Caco-2 (cell line): ENCODE measurements around the gene PRXL2B. TPM values are rescaled to one million over a fixed set of nuclear protein-coding genes. Genes with fewer than 3 reads are reported as not detected.

Experiments used
- BruUV-seq: library from RNA; stranded (reverse); fragments of 400-500 nt; replicated peaks from 2 replicates; lab custom pipeline; 2021; lab: Mats Ljungman, UMichigan
- CTCF ChIA-PET: fragments of 300-600 bp; sonication (Branson Sonifier 250); formaldehyde crosslinking; loops from one replicate; lab custom pipeline; 2022; ENCODE audit warnings: antibody characterized with exemption; lab: Charles Lee
- POLR2A ChIA-PET: fragments of 300-600 bp; sonication (Branson Sonifier 250); formaldehyde crosslinking; loops from one replicate; lab custom pipeline; 2022; ENCODE audit warnings: antibody characterized with exemption; lab: Charles Lee
- DNase-seq, 2 experiments: peaks; one replicate each; pipeline versions ENCODE4 v3.0.0 to v3.0.0-alpha.2; 2020 to 2022
- H3K27me3 ChIP-seq: replicated peaks from 2 replicates; pipeline ENCODE4 v1.6.0; 2011; ENCODE audit warnings: low read length; ENCODE audit not compliant: control insufficient read depth, insufficient read depth
- H3K36me3 ChIP-seq: 2 replicates; pipeline ENCODE4 v1.5.1; 2011; ENCODE audit warnings: low read length; ENCODE audit not compliant: control insufficient read depth, insufficient read depth
- H3K4me1 ChIP-seq: fragments of 250-450 bp; sonication (Bioruptor Pico); 2 replicates; pipeline ENCODE4 v1.5.1; 2020; ENCODE audit warnings: mild to moderate bottlenecking
- H3K4me3 ChIP-seq: 2 replicates; pipeline ENCODE4 v1.5.1; 2011; ENCODE audit warnings: low read depth, mild to moderate bottlenecking, control low read depth, low read length
- H3K9me3 ChIP-seq: fragments of 250-450 bp; sonication (Bioruptor Pico); 2 replicates; pipeline ENCODE4 v1.5.1; 2020; ENCODE audit warnings: mild to moderate bottlenecking, moderate library complexity
- H3K27ac Mint-ChIP-seq: one replicate; pipeline ENCODE4 v1.8.0; 2022; ENCODE audit warnings: mixed read lengths; ENCODE audit not compliant: unreplicated experiment
- H3K27me3 Mint-ChIP-seq: one replicate; pipeline ENCODE4 v1.8.0; 2022; ENCODE audit warnings: mixed read lengths; ENCODE audit not compliant: insufficient read depth, unreplicated experiment
- H3K36me3 Mint-ChIP-seq: one replicate; pipeline ENCODE4 v1.8.0; 2022; ENCODE audit warnings: mild to moderate bottlenecking, mixed read lengths; ENCODE audit not compliant: insufficient read depth, unreplicated experiment
- H3K4me1 Mint-ChIP-seq: one replicate; pipeline ENCODE4 v1.8.0; 2022; ENCODE audit warnings: low read depth, mixed read lengths; ENCODE audit not compliant: unreplicated experiment
- H3K4me3 Mint-ChIP-seq: one replicate; pipeline ENCODE4 v1.8.0; 2022; ENCODE audit warnings: mild to moderate bottlenecking, moderate library complexity, mixed read lengths; ENCODE audit not compliant: unreplicated experiment
- H3K9me3 Mint-ChIP-seq: one replicate; pipeline ENCODE4 v1.8.0; 2022; ENCODE audit warnings: mixed read lengths; ENCODE audit not compliant: unreplicated experiment
- intact Hi-C: fragments of 100-400 bp; cut with micrococcal nuclease; formaldehyde crosslinking; loops from one replicate; pipeline ENCODE4 v1.10.0; 2022; ENCODE audit not compliant: unreplicated experiment
- total RNA-seq: library from RNA; stranded (reverse); gene quantifications from 2 replicates; pipeline ENCODE4 v1.2.3, GENCODE V29; 2022
- TF ChIP-seq, protein P1 (sequence below), 2 experiments: fragments of 200-600 bp in 1 of 2; IDR thresholded peaks; 1 replicate in 1 of 2; 2 replicates in 1 of 2; pipeline versions ENCODE4 v1.5.1 to v1.8.0; 2011 to 2022; ENCODE audit warnings: antibody characterized with exemption in 1 of 2, control low read depth in 1 of 2, inconsistent platforms in 1 of 2, low read depth in 1 of 2, low read length in 1 of 2, mild to moderate bottlenecking in 1 of 2, moderate library complexity in 1 of 2; ENCODE audit not compliant: insufficient read depth in 1 of 2, severe bottlenecking in 1 of 2, unreplicated experiment in 1 of 2

Gene PRXL2B
- total RNA-seq, 1 experiment from 2014 or later, result 16.2 TPM

DNA sequence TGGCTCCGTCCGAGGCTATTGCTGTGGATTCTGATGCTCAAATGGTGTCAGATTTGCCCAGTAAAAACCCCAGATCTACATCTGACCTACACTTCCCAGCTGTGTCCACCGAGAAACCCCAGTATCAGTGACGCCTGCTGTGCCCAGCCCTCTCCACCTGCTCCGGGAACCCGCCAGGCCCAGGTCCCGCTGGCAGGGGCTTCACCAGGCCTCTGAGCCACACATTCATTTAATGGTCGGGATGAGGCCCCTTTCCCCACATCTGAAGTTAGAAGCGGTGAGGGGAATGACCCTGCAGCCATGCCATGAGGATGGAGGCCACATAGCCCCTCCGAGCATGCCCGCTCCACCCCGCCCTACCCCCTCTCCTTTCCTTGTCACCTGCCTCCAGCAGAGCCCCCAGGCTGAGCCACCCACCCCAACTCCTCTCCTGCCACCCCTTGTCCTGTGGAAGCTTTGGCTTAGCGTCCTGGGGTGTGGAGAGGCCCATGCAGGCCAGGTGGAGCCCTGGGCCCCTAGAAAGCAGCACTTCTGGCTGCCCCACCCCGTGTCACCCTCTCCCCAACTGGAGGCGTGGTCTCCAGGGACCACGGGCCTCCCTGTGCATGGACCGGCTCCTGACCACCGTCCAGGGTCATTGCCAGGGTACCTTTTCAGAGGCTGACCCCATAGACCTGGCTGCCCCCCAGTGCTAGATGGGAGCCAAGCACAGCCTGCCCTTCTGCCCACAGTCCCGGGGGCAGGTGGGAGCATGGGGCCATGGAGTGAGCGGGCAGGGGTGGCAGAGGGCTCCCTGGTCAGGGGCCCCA, 22.4 kb upstream of the PRXL2B start:
- H3K9me3 Mint-ChIP-seq, result no peaks in the 10 kb centered on the region
- Histone ChIP-seq H3K4me1 (no peaks in the 10 kb centered on the region), H3K4me3 (no peak overlapping the region), H3K27me3 (no peaks in the 10 kb centered on the region), H3K36me3 (no peaks in the 10 kb centered on the region), H3K9me3 (no peaks in the 10 kb centered on the region)
- H3K4me1 Mint-ChIP-seq, result no peaks in the 10 kb centered on the region
- BruUV-seq, result no TSS peak
- ChIA-PET CTCF (no interaction called here), POLR2A (no interaction called here)
- no peaks in the 10 kb centered on the region for H3K27me3 Mint-ChIP-seq
- H3K4me3 Mint-ChIP-seq, result no peak overlapping the region
- H3K27ac Mint-ChIP-seq, result no peak overlapping the region
- H3K36me3 Mint-ChIP-seq, result no peaks in the 10 kb centered on the region
- DNase-seq, result peak in 1 of 2 experiments; percentile 30
- intact Hi-C loops, result no loop called here
- TF ChIP-seq, protein P1, sequence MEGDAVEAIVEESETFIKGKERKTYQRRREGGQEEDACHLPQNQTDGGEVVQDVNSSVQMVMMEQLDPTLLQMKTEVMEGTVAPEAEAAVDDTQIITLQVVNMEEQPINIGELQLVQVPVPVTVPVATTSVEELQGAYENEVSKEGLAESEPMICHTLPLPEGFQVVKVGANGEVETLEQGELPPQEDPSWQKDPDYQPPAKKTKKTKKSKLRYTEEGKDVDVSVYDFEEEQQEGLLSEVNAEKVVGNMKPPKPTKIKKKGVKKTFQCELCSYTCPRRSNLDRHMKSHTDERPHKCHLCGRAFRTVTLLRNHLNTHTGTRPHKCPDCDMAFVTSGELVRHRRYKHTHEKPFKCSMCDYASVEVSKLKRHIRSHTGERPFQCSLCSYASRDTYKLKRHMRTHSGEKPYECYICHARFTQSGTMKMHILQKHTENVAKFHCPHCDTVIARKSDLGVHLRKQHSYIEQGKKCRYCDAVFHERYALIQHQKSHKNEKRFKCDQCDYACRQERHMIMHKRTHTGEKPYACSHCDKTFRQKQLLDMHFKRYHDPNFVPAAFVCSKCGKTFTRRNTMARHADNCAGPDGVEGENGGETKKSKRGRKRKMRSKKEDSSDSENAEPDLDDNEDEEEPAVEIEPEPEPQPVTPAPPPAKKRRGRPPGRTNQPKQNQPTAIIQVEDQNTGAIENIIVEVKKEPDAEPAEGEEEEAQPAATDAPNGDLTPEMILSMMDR (IDR thresholded peaks at IDR 0.05; ENCODE audit: insufficient read depth in 1 of 2, low read depth in 1 of 2, low read length in 1 of 2, severe bottlenecking in 1 of 2, unreplicated experiment in 1 of 2), result no peak

DNA sequence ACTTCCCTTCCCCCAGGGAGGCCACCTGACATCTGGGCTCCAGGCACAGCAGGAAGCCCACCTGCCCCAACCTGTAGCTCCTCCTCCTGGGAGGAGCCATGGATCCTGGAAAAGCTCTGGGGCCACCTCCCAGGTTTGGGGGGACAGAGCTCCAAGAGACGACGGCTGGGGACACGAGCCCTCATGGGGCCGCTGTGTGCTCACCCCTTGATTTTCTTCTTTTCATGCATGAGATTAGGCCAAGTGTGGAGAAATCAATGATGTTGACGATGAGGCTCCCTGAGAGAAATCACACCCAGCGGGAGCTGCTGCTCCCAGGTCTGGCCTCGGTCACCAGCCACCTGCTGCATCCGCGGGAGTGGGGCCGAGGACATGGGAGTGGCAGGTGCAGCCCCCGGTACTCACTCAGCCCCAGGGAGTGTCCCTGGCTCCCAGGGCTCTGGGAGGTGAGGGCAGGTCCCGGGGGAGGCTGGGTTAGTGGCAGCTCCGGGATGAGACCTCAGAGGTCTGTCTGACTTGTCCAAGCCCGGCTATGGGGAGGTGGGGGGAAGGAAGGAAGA, 21.7 kb upstream of the PRXL2B start:
- CTCF ChIA-PET, result no interaction called here
- Mint-ChIP-seq H3K4me1 (no peaks in the 10 kb centered on the region), H3K4me3 (no peak overlapping the region), H3K27ac (no peak overlapping the region), H3K27me3 (no peaks in the 10 kb centered on the region), H3K36me3 (no peaks in the 10 kb centered on the region), H3K9me3 (no peaks in the 10 kb centered on the region)
- Histone ChIP-seq H3K9me3 (no peaks in the 10 kb centered on the region), H3K36me3 (no peaks in the 10 kb centered on the region), H3K27me3 (no peaks in the 10 kb centered on the region), H3K4me1 (no peaks in the 10 kb centered on the region), H3K4me3 (no peak overlapping the region)
- DNase-seq, result no peak
- intact Hi-C loops, result no loop called here
- no TSS peak for BruUV-seq
- TF ChIP-seq, protein P1 (IDR thresholded peaks at IDR 0.05; ENCODE audit: insufficient read depth in 1 of 2, low read depth in 1 of 2, low read length in 1 of 2, severe bottlenecking in 1 of 2, unreplicated experiment in 1 of 2), result no peak
- POLR2A ChIA-PET, result no interaction called here

DNA sequence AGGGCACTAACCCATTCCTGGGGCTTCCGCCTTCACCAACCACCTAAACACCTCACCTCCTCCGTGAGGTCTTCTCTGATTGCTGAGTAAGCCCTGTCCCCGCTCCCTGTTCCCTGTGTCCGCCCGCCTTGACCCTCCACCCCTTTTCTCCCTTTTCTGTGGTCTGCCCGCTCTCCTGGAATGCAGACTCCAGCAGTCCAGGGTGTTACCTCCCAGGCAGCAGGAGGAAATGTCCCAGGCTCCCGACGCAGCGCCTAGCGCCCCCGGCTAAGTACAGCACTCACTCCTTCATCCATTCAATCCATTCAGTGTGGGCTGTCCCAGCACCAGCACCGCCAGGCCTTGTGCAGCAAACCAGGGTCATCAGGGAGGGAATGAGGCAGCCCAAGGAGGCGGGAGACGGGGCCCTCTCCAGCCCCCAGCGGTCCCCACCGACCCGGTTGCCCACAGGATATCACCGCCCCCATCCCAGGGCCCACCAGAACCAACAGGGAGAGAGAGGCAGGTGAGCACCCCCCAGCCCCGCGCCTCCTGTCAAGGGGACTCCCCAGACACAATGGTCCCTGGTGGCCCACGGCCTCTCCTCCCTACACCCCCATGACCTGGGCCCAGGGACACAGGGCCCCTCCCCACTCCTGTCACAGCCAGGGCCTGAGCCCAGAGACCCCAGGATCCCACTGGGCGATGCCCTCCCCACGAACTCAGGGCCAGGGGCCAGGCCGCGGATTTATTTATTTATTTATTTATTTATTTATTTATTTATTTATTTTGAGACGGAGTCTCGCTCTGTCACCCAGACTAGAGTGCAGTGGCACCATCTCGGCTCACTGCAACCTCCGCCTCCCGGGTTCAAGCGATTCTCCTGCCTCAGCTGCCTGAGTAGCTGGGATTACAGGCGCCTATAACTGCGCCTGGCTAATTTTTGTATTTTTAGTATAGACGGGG, 20.2 kb upstream of the PRXL2B start:
- no peak for DNase-seq
- no peaks in the 10 kb centered on the region for H3K27me3 Mint-ChIP-seq

More for the DNA sequence above, 20.2 kb upstream of the PRXL2B start:
- Histone ChIP-seq H3K9me3 (no peaks in the 10 kb centered on the region), H3K4me3 (no peak overlapping the region), H3K36me3 (no peaks in the 10 kb centered on the region), H3K27me3 (no peaks in the 10 kb centered on the region), H3K4me1 (no peaks in the 10 kb centered on the region)
- Mint-ChIP-seq H3K27ac (no peak overlapping the region), H3K36me3 (no peaks in the 10 kb centered on the region), H3K4me3 (no peak overlapping the region), H3K4me1 (no peaks in the 10 kb centered on the region), H3K9me3 (no peaks in the 10 kb centered on the region)
- TF ChIP-seq, protein P1 (IDR thresholded peaks at IDR 0.05; ENCODE audit: insufficient read depth in 1 of 2, low read depth in 1 of 2, low read length in 1 of 2, severe bottlenecking in 1 of 2, unreplicated experiment in 1 of 2), result no peak
- intact Hi-C loops, result no loop called here
- BruUV-seq, result no TSS peak
- ChIA-PET CTCF (no interaction called here), POLR2A (no interaction called here)
